WTC11 (cell line): Measurements from ENCODE around the gene MAZ. TPM values are rescaled to one million over a fixed set of nuclear protein-coding genes. Genes with fewer than 3 reads are reported as not detected.
"Not testable (repeated sequence)": the region's sequence is repeated elsewhere in the genome, so short reads cannot be mapped to it uniquely, and the experiment has no call there.

Experiments used
- ATAC-seq: fragments of 200-7000 bp; cut with Tn5 transposase; 2 replicates; pipeline ENCODE4 v1.10.0; 2021; ENCODE audit warnings: mild to moderate bottlenecking, moderate library complexity
- CTCF ChIA-PET: fragments of 300-600 bp; sonication (Branson Sonifier 250); formaldehyde crosslinking; loops from one replicate; lab custom pipeline; 2021; ENCODE audit warnings: antibody characterized with exemption; lab: Charles Lee
- POLR2A ChIA-PET: fragments of 350-600 bp; sonication (Branson Sonifier 250); formaldehyde crosslinking; loops from one replicate; lab custom pipeline; 2021; ENCODE audit warnings: antibody characterized with exemption; lab: Charles Lee
- DNase-seq: peaks from one replicate; pipeline ENCODE4 v3.0.0; 2021; ENCODE audit warnings: low spot score
- H3K27ac Mint-ChIP-seq: 2 replicates; pipeline ENCODE4 v1.8.0; 2021; ENCODE audit warnings: mixed read lengths
- H3K27me3 Mint-ChIP-seq: 2 replicates; pipeline ENCODE4 v1.8.0; 2021; ENCODE audit warnings: low read depth, mild to moderate bottlenecking, moderate library complexity, mixed read lengths
- H3K36me3 Mint-ChIP-seq: 2 replicates; pipeline ENCODE4 v1.8.0; 2021; ENCODE audit warnings: mixed read lengths
- H3K4me1 Mint-ChIP-seq: 2 replicates; pipeline ENCODE4 v1.8.0; 2022; ENCODE audit warnings: mixed read lengths
- H3K4me3 Mint-ChIP-seq: 2 replicates; pipeline ENCODE4 v1.8.0; 2021; ENCODE audit warnings: mild to moderate bottlenecking, moderate library complexity, mixed read lengths
- H3K9me3 Mint-ChIP-seq: 2 replicates; pipeline ENCODE4 v1.8.0; 2021; ENCODE audit warnings: mixed read lengths
- CREB1 ChIP-seq: sonication (generic); formaldehyde crosslinking; IDR thresholded peaks from 2 replicates; pipeline ENCODE4 v1.8.0; 2023; ENCODE audit warnings: mild to moderate bottlenecking, missing genetic modification reagents
- CREM ChIP-seq: sonication (generic); formaldehyde crosslinking; IDR thresholded peaks from 2 replicates; pipeline ENCODE4 v1.8.1; 2022; ENCODE audit warnings: mild to moderate bottlenecking, missing genetic modification reagents, moderate library complexity
- ERG ChIP-seq: fragments of 250-450 bp; sonication (Bioruptor Pico); IDR thresholded peaks from 2 replicates; pipeline ENCODE4 v1.8.0; 2021; ENCODE audit warnings: mild to moderate bottlenecking
- FOXK1 ChIP-seq: sonication (generic); formaldehyde crosslinking; IDR thresholded peaks from 2 replicates; pipeline ENCODE4 v1.8.0; 2022; ENCODE audit warnings: mild to moderate bottlenecking, moderate library complexity, missing genetic modification reagents
- GTF2I ChIP-seq: fragments of 250-450 bp; sonication (Bioruptor Pico); conservative IDR thresholded peaks from 2 replicates; pipeline ENCODE4 v1.4.0; 2021; ENCODE audit warnings: mild to moderate bottlenecking
- JAZF1 ChIP-seq: fragments of 250-450 bp; sonication (Bioruptor Pico); IDR thresholded peaks from 2 replicates; pipeline ENCODE4 v1.9.0; 2021; ENCODE audit warnings: moderate library complexity, mild to moderate bottlenecking, inconsistent platforms
- NFE2L1 ChIP-seq: sonication (generic); formaldehyde crosslinking; IDR thresholded peaks from 2 replicates; pipeline ENCODE4 v1.8.1; 2023; ENCODE audit warnings: missing genetic modification reagents
- NFYB ChIP-seq: sonication (generic); formaldehyde crosslinking; conservative IDR thresholded peaks from 2 replicates; pipeline ENCODE4 v1.8.0; 2022; ENCODE audit warnings: low read depth, missing genetic modification reagents
- NR1H2 ChIP-seq: sonication (generic); formaldehyde crosslinking; IDR thresholded peaks from 2 replicates; pipeline ENCODE4 v1.9.0; 2021; ENCODE audit warnings: mild to moderate bottlenecking, moderate library complexity, missing genetic modification reagents
- PRRX2 ChIP-seq: fragments of 250-450 bp; sonication (Bioruptor Pico); IDR thresholded peaks from 2 replicates; pipeline ENCODE4 v1.8.0; 2021; ENCODE audit warnings: mild to moderate bottlenecking
- ZMAT4 ChIP-seq: fragments of 250-450 bp; sonication (Bioruptor Pico); IDR thresholded peaks from 2 replicates; pipeline ENCODE4 v1.9.0; 2021; ENCODE audit warnings: mild to moderate bottlenecking
- ZNF121 ChIP-seq: sonication (generic); formaldehyde crosslinking; IDR thresholded peaks from 2 replicates; pipeline ENCODE4 v1.8.0; 2023; ENCODE audit warnings: missing genetic modification reagents
- ZNF219 ChIP-seq: sonication (generic); formaldehyde crosslinking; IDR thresholded peaks from 2 replicates; pipeline ENCODE4 v1.8.0; 2023; ENCODE audit warnings: missing genetic modification reagents, mild to moderate bottlenecking, borderline replicate concordance
- ZNF263 ChIP-seq: sonication (generic); formaldehyde crosslinking; IDR thresholded peaks from 2 replicates; pipeline ENCODE4 v1.8.1; 2022; ENCODE audit warnings: low read depth, mild to moderate bottlenecking, moderate library complexity, missing genetic modification reagents
- ZNF317 ChIP-seq: sonication (generic); formaldehyde crosslinking; IDR thresholded peaks from 2 replicates; pipeline ENCODE4 v1.8.1; 2023; ENCODE audit warnings: low read depth, mild to moderate bottlenecking, moderate library complexity, missing genetic modification reagents, borderline replicate concordance
- ZSCAN18 ChIP-seq: fragments of 250-450 bp; sonication (Bioruptor Pico); IDR thresholded peaks from 2 replicates; pipeline ENCODE4 v2.1.2; 2022; ENCODE audit warnings: mild to moderate bottlenecking, moderate library complexity
- total RNA-seq: library from RNA; stranded (reverse); gene quantifications from 3 replicates; pipeline ENCODE4 v1.2.3, GENCODE V29; 2021
- TF ChIP-seq, protein P1 (sequence below): fragments of 200-600 bp; IDR thresholded peaks from 2 replicates; pipeline ENCODE4 v1.8.0; 2022; ENCODE audit warnings: antibody characterized with exemption
- TF ChIP-seq, protein P2 (sequence below): sonication (generic); formaldehyde crosslinking; IDR thresholded peaks from 2 replicates; pipeline ENCODE4 v1.8.1; 2022; ENCODE audit warnings: low read depth, missing genetic modification reagents, borderline replicate concordance
- TF ChIP-seq, protein P3 (sequence below): sonication (generic); formaldehyde crosslinking; IDR thresholded peaks from 2 replicates; pipeline ENCODE4 v1.8.1; 2022; ENCODE audit warnings: mild to moderate bottlenecking, missing genetic modification reagents, moderate library complexity, borderline replicate concordance
- TF ChIP-seq, protein P4 (sequence below): sonication (generic); formaldehyde crosslinking; IDR thresholded peaks from 2 replicates; pipeline ENCODE4 v1.8.1; 2022; ENCODE audit warnings: low read depth, mild to moderate bottlenecking, moderate library complexity, missing genetic modification reagents, borderline replicate concordance
- TF ChIP-seq, protein P5 (sequence below): sonication (generic); formaldehyde crosslinking; IDR thresholded peaks from 2 replicates; pipeline ENCODE4 v1.8.1; 2022; ENCODE audit warnings: missing genetic modification reagents, borderline replicate concordance

Gene MAZ
- total RNA-seq, 1 experiment from 2014 or later, result 405 TPM

GRCh38 chr16:29830774-29831173 is 24.4 kb downstream of the MAZ start:
- H3K27ac Mint-ChIP-seq, result no peak overlapping the region; the same call in 1 of the 2 replicates
- no peak for ATAC-seq
- no peak overlapping the region for H3K4me3 Mint-ChIP-seq
- ChIA-PET CTCF (no interaction called here), POLR2A (no interaction called here)
- no peaks in the 10 kb centered on the region for H3K27me3 Mint-ChIP-seq
- TF ChIP-seq, protein P1, sequence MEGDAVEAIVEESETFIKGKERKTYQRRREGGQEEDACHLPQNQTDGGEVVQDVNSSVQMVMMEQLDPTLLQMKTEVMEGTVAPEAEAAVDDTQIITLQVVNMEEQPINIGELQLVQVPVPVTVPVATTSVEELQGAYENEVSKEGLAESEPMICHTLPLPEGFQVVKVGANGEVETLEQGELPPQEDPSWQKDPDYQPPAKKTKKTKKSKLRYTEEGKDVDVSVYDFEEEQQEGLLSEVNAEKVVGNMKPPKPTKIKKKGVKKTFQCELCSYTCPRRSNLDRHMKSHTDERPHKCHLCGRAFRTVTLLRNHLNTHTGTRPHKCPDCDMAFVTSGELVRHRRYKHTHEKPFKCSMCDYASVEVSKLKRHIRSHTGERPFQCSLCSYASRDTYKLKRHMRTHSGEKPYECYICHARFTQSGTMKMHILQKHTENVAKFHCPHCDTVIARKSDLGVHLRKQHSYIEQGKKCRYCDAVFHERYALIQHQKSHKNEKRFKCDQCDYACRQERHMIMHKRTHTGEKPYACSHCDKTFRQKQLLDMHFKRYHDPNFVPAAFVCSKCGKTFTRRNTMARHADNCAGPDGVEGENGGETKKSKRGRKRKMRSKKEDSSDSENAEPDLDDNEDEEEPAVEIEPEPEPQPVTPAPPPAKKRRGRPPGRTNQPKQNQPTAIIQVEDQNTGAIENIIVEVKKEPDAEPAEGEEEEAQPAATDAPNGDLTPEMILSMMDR, result no peak
- no peak for TF ChIP-seq CREM (CRISPR knock-in tag)
- TF ChIP-seq FOXK1 (CRISPR knock-in tag), result no peak
- no peak for TF ChIP-seq ZSCAN18 (CRISPR knock-in tag)
- no peak for TF ChIP-seq CREB1 (CRISPR knock-in tag)
- TF ChIP-seq, protein P2, sequence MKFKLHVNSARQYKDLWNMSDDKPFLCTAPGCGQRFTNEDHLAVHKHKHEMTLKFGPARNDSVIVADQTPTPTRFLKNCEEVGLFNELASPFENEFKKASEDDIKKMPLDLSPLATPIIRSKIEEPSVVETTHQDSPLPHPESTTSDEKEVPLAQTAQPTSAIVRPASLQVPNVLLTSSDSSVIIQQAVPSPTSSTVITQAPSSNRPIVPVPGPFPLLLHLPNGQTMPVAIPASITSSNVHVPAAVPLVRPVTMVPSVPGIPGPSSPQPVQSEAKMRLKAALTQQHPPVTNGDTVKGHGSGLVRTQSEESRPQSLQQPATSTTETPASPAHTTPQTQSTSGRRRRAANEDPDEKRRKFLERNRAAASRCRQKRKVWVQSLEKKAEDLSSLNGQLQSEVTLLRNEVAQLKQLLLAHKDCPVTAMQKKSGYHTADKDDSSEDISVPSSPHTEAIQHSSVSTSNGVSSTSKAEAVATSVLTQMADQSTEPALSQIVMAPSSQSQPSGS, result no peak
- TF ChIP-seq ZNF263 (CRISPR knock-in tag), result no peak
- TF ChIP-seq, protein P3, sequence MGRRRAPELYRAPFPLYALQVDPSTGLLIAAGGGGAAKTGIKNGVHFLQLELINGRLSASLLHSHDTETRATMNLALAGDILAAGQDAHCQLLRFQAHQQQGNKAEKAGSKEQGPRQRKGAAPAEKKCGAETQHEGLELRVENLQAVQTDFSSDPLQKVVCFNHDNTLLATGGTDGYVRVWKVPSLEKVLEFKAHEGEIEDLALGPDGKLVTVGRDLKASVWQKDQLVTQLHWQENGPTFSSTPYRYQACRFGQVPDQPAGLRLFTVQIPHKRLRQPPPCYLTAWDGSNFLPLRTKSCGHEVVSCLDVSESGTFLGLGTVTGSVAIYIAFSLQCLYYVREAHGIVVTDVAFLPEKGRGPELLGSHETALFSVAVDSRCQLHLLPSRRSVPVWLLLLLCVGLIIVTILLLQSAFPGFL, result no peak
- TF ChIP-seq ZNF219 (CRISPR knock-in tag), result no peak
- TF ChIP-seq GTF2I, result no peak
- no peak for TF ChIP-seq NFYB
- no peak for TF ChIP-seq PRRX2 (CRISPR knock-in tag)
- TF ChIP-seq NR1H2 (CRISPR knock-in tag), result no peak
- TF ChIP-seq, all 79 proteins: peak for 0
- Mint-ChIP-seq H3K9me3 (no peaks in the 10 kb centered on the region), H3K36me3 (no peaks in the 10 kb centered on the region), H3K4me1 (no peaks in the 10 kb centered on the region)
- no peak for DNase-seq

- Mint-ChIP-seq H3K9me3 (no peaks in the 10 kb centered on the region), H3K36me3 (no peaks in the 10 kb centered on the region), H3K27me3 (no peaks in the 10 kb centered on the region), H3K4me1 (no peaks in the 10 kb centered on the region), H3K4me3 (no peak overlapping the region), H3K27ac (no peak overlapping the region)
- no peak for TF ChIP-seq ERG (CRISPR knock-in tag)
- TF ChIP-seq PRRX2 (CRISPR knock-in tag), result no peak
- TF ChIP-seq ZNF121 (CRISPR knock-in tag), result no peak
- no peak for TF ChIP-seq ZMAT4
- TF ChIP-seq ZNF317, result no peak
- TF ChIP-seq CREB1 (CRISPR knock-in tag), result no peak
- TF ChIP-seq NFE2L1 (CRISPR knock-in tag), result no peak
- TF ChIP-seq, protein P4, sequence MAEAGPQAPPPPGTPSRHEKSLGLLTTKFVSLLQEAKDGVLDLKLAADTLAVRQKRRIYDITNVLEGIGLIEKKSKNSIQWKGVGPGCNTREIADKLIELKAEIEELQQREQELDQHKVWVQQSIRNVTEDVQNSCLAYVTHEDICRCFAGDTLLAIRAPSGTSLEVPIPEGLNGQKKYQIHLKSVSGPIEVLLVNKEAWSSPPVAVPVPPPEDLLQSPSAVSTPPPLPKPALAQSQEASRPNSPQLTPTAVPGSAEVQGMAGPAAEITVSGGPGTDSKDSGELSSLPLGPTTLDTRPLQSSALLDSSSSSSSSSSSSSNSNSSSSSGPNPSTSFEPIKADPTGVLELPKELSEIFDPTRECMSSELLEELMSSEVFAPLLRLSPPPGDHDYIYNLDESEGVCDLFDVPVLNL (CRISPR knock-in tag), result no peak
- no peak for TF ChIP-seq JAZF1 (CRISPR knock-in tag)
- TF ChIP-seq, protein P5, sequence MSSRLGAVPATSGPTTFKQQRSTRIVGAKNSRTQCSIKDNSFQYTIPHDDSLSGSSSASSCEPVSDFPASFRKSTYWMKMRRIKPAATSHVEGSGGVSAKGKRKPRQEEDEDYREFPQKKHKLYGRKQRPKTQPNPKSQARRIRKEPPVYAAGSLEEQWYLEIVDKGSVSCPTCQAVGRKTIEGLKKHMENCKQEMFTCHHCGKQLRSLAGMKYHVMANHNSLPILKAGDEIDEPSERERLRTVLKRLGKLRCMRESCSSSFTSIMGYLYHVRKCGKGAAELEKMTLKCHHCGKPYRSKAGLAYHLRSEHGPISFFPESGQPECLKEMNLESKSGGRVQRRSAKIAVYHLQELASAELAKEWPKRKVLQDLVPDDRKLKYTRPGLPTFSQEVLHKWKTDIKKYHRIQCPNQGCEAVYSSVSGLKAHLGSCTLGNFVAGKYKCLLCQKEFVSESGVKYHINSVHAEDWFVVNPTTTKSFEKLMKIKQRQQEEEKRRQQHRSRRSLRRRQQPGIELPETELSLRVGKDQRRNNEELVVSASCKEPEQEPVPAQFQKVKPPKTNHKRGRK (CRISPR knock-in tag), result no peak
- POLR2A ChIA-PET, result no interaction called here
- no peak for ATAC-seq
- no peak for DNase-seq
- CTCF ChIA-PET, result no interaction called here
Observed at GRCh38 chr16:29831490-29831889, 25.2 kb downstream of the MAZ start.

DNA sequence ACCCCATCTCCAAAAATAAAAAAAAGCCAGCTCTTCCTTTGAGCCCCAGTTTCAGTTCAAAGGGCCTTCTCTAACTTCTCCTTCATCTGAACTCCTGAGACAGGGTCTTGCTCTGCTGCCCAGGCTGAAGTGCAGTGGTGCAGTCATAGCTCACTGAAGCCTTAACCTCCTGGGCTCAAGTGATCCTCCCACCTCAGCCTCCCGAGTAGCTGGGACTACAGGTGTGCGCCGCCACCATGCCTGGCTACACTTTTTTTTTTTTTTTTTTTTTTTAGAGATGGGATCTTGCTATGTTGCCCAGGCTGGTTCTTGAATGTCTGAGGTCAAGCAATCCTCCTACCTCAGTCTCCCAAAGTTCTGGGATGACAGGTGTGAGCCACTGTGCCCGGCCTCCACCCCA is 26.9 kb downstream of the MAZ start:
- DNase-seq, H3K4me3 Mint-ChIP-seq, H3K4me1 Mint-ChIP-seq, H3K27ac Mint-ChIP-seq, H3K36me3 Mint-ChIP-seq, H3K9me3 Mint-ChIP-seq, H3K27me3 Mint-ChIP-seq, ATAC-seq: not testable (repeated sequence)
- POLR2A ChIA-PET, result interaction anchor here (0.6 kb wide), 1 partner anchor 94 kb away, joined by 8 read pairs; no protein-coding TSS in a partner anchor
- CTCF ChIA-PET, result interaction anchor here (0.7 to 1.8 kb wide), 3 partner anchors 10 to 48 kb away, joined by 3 to 9 read pairs (median 3); no protein-coding TSS in a partner anchor
